ENCODE results near the gene MBP.

The MBP gene

GRCh38 chr18:77100751-77101355 lies 31.7 kb downstream of the MBP start:
- no peak for DNase-seq (ENCODE audit: low spot score)

GRCh38 chr18:77099485-77100370 lies 32.9 kb downstream of the MBP start:
- no peak for DNase-seq (ENCODE audit: low spot score)

GRCh38 chr18:77098538-77099174 lies 33.9 kb downstream of the MBP start:
- DNase-seq (ENCODE audit: low spot score): no peak

- DNase-seq (ENCODE audit: low spot score): no peak
Measured at GRCh38 chr18:77098029-77098428, 34.6 kb downstream of the MBP start.

GRCh38 chr18:77096936-77097886 lies 35.4 kb downstream of the MBP start:
- DNase-seq (ENCODE audit: low spot score): no peak

- no peak for DNase-seq (ENCODE audit: low spot score)
Measured at GRCh38 chr18:77095391-77096371, 36.9 kb downstream of the MBP start.

- no peak for DNase-seq (ENCODE audit: low spot score)
Measured at GRCh38 chr18:77093586-77093985, 39.0 kb downstream of the MBP start.

- no peak for DNase-seq (ENCODE audit: low spot score)
Measured at GRCh38 chr18:77093067-77093430, 39.5 kb downstream of the MBP start.

GRCh38 chr18:77092104-77093066 lies 40.2 kb downstream of the MBP start:
- DNase-seq (ENCODE audit: low spot score): no peak

GRCh38 chr18:77091366-77091765 lies 41.2 kb downstream of the MBP start:
- DNase-seq (ENCODE audit: low spot score): no peak

- DNase-seq (ENCODE audit: low spot score): peak; percentile 26
Measured at GRCh38 chr18:77090546-77091174, 41.9 kb downstream of the MBP start.

- no peak for DNase-seq (ENCODE audit: low spot score)
Measured at GRCh38 chr18:77089723-77090285, 42.8 kb downstream of the MBP start.

GRCh38 chr18:77088963-77089722 lies 43.4 kb downstream of the MBP start:
- peak; percentile 23 for DNase-seq (ENCODE audit: low spot score)

- DNase-seq (ENCODE audit: low spot score): no peak
Measured at GRCh38 chr18:77087393-77088141, 45.0 kb downstream of the MBP start.

- DNase-seq (ENCODE audit: low spot score): no peak
Measured at GRCh38 chr18:77086656-77087392, 45.8 kb downstream of the MBP start.

GRCh38 chr18:77086034-77086433 lies 46.5 kb downstream of the MBP start:
- DNase-seq (ENCODE audit: low spot score): no peak

GRCh38 chr18:77084688-77085035 lies 47.9 kb downstream of the MBP start:
- DNase-seq (ENCODE audit: low spot score): peak; percentile 47

Measured in HuH-7.5 (cell line).